BJ (cell line): ENCODE results near the gene SLC2A4. TPM values are rescaled to one million over a fixed set of nuclear protein-coding genes. Genes with fewer than 3 reads are reported as not detected.

Experiments used
- CTCF ChIA-PET: fragments of 350-600 bp; formaldehyde crosslinking; extraction: SDS; loops from one replicate; lab custom pipeline; 2021; ENCODE audit warnings: antibody characterized with exemption, inconsistent platforms; lab: Yijun Ruan, JAX
- POLR2A ChIA-PET: fragments of 300-600 bp; sonication (Branson Sonifier 250); formaldehyde crosslinking; extraction: SDS; loops from one replicate; lab custom pipeline; 2021; ENCODE audit warnings: antibody characterized with exemption; lab: Charles Lee
- DNase-seq: peaks from one replicate; pipeline ENCODE4 v3.0.0-alpha.2; 2011; ENCODE audit warnings: low read depth
- H3K27me3 ChIP-seq: 2 replicates; pipeline ENCODE4 v1.6.0; 2011; ENCODE audit warnings: low read length; ENCODE audit not compliant: control insufficient read depth, insufficient read depth
- H3K36me3 ChIP-seq: 2 replicates; pipeline ENCODE4 v1.5.1; 2011; ENCODE audit warnings: low read length; ENCODE audit not compliant: control insufficient read depth, insufficient read depth
- H3K4me3 ChIP-seq: 2 replicates; pipeline ENCODE4 v1.5.1; 2011; ENCODE audit warnings: low read depth, mild to moderate bottlenecking, control low read depth, low read length
- polyA plus RNA-seq: library from polyadenylated mRNA; depleted of rRNA; stranded (reverse); fragments of >200 nt; gene quantifications from 2 replicates; pipeline ENCODE4 v1.2.3, GENCODE V29; 2011
- TF ChIP-seq, protein P1 (sequence below): IDR thresholded peaks from 2 replicates; pipeline ENCODE4 v1.5.1; 2011; ENCODE audit warnings: low read depth, mild to moderate bottlenecking, control low read depth, inconsistent platforms, low read length, moderate library complexity; ENCODE audit not compliant: insufficient read depth

Gene SLC2A4
- polyA plus RNA-seq, 1 experiment, result 0.36 TPM

DNA sequence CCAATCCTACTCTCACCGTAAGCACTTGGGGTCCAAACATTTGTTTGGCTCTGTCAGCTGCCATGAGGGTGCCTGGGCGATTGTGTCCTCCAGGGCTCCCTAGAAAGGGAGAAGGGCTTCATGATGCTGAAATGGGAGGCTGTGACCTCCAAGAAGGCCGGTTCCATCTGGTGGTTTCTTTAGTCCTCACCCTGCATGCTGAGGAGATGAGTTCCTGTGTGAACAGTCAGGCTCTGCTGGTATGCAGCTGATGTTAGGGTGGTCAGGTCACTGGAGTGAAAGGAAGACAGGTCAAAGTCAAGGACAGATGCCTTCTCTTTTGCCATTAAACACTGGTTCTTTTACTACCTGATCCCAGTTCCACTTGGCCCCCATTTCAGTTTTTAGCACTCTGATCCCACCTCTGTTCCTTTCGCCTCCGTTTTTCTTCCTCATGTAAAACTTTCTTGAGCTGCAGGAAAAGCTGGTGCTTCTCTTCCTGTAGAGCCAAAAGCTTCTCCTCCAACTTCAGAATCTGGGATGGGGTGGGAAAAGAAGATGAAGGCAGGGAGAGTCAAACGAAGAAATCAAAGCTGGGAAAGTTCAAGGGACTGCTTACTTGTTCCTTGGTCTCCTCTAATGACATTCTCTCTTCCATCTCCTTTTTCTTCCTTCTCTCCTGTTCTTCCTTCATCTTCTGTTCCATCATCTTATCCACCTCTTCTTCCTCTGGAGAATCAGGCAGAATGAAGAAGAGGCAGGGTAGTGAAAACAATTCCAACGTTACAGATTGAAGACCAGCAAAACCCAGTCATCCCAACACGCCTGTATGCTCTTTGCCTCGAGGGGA lies 32.6 kb downstream of the SLC2A4 start:
- H3K36me3 ChIP-seq, result peaks cover 50% of the 10 kb centered on the region
- no peak for DNase-seq
- H3K4me3 ChIP-seq, result peak overlapping the region; percentile 91
- POLR2A ChIA-PET, result interaction anchor here (1.3 kb wide), 1 partner anchor 15 kb away, joined by 3 read pairs; the partner anchor contains the start of gene NEURL4
- CTCF ChIA-PET, result interaction anchor here (0.6 to 3.4 kb wide), 5 partner anchors 11 to 90 kb away, joined by 3 to 22 read pairs (median 4); no protein-coding TSS in a partner anchor
- no peaks in the 10 kb centered on the region for H3K27me3 ChIP-seq
- TF ChIP-seq, protein P1, sequence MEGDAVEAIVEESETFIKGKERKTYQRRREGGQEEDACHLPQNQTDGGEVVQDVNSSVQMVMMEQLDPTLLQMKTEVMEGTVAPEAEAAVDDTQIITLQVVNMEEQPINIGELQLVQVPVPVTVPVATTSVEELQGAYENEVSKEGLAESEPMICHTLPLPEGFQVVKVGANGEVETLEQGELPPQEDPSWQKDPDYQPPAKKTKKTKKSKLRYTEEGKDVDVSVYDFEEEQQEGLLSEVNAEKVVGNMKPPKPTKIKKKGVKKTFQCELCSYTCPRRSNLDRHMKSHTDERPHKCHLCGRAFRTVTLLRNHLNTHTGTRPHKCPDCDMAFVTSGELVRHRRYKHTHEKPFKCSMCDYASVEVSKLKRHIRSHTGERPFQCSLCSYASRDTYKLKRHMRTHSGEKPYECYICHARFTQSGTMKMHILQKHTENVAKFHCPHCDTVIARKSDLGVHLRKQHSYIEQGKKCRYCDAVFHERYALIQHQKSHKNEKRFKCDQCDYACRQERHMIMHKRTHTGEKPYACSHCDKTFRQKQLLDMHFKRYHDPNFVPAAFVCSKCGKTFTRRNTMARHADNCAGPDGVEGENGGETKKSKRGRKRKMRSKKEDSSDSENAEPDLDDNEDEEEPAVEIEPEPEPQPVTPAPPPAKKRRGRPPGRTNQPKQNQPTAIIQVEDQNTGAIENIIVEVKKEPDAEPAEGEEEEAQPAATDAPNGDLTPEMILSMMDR, result no peak

DNA sequence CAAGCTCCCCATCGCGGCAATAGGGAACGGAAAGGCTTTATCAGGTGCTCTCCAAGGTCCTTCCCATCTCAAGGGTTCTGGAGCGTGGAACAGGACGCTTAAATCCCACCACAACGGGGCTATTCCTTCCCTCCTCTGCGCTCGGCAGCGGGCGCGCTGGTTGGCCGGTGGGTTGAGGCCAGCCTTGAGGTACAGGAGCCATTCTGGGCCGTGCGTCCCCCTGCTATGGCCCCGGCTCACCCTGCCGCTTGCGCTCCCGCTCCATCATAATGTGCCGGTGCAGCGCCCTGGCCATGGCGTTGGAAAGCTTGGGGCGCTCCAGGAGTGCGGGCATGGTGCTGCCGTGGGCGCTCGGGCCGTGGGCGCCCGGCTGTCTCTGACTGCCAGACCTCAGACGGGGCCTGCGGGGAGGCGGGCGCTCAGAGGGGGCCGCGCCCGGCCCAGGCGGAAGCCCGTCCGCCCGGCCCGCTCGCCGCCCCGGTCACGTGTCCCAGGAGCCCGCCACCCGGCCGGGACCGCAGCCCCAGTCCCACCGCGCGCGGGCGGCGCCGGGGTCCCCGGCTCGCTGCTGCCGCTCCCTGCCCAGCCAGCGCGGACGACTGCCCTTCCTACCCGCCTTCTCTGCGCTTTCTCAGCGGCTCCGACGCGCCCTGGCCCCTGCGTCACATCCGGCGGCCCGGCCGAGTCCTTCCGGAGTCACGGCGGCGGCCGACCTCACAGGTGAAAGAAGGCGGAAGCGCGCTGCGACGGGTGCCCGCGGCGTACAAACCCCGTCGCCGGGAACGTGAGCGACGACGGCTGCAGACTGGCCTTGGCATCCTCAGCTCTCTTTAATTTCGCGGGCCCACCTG lies 33.4 kb downstream of the SLC2A4 start, which contains the start of gene GPS2:
Gene GPS2 (minus strand): TSS at position 642 of the 851 bp plus-strand sequence. CDS start 308 bp downstream, at position 334.
- CTCF ChIA-PET, result interaction anchor here (1.0 to 3.4 kb wide), 3 partner anchors 10 to 26 kb away, joined by 3 to 22 read pairs (median 4); no protein-coding TSS in a partner anchor
- H3K36me3 ChIP-seq, result peaks cover 46% of the 10 kb centered on the region
- TF ChIP-seq, protein P1, result no peak
- DNase-seq, result peak; percentile 20
- no peaks in the 10 kb centered on the region for H3K27me3 ChIP-seq
- POLR2A ChIA-PET, result interaction anchor here (0.6 to 1.3 kb wide), 2 partner anchors 14 to 141 kb away, joined by 3 to 9 read pairs; partner anchors contain the start of gene NEURL4
- H3K4me3 ChIP-seq, result peak within 1 kb of the TSS; percentile 91

DNA sequence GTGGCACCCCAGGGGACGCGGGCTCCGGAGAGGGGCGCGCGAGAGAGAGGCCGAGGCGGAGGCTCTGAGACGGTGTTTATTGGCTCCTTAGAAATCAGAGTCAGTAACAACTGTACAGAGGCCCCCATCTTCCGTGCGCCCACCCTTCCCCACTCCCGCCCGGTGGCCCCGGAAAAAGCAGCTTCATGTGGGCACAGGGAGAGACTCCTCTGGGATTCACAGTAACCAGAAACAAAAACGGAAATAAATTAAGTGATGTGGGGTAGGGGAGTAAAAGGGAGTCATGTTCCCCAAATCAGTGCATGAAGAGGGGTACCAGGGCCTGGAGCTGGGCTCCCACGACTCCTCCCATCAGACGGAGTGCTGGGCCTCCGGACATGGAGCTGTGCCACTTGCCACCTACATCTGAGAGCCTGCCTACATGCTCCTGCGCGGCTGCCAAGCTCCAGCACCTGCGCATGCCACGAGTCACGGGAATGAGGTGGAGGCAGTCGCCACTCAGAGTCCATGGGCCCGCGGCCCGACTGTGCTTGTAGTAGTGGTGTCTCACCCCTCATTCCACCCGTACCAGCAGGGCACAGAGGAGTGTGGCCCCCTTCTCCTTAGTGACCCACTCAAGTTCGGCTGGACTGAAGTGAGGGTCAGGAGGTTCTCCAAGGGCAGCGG lies 34.2 kb downstream of the SLC2A4 start:
- TF ChIP-seq, protein P1, result no peak
- peaks cover 46% of the 10 kb centered on the region for H3K36me3 ChIP-seq
- CTCF ChIA-PET, result interaction anchor here (1.3 kb wide), 1 partner anchor 25 kb away, joined by 4 read pairs; no protein-coding TSS in a partner anchor
- POLR2A ChIA-PET, result interaction anchor here (0.6 kb wide), 1 partner anchor 140 kb away, joined by 9 read pairs; no protein-coding TSS in a partner anchor
- H3K27me3 ChIP-seq, result no peaks in the 10 kb centered on the region
- H3K4me3 ChIP-seq, result peak overlapping the region; percentile 91
- DNase-seq, result no peak

- CTCF ChIA-PET, result interaction anchor here (0.6 to 1.7 kb wide), 3 partner anchors 12 to 46 kb away, joined by 3 to 5 read pairs (median 4); partner anchors contain the start of gene NEURL4
- TF ChIP-seq, protein P1, result no peak
- POLR2A ChIA-PET, result no interaction called here
- no peak for DNase-seq
- Histone ChIP-seq H3K36me3 (peaks cover 50% of the 10 kb centered on the region), H3K27me3 (no peaks in the 10 kb centered on the region), H3K4me3 (no peak overlapping the region)
Measured at GRCh38 chr17:7317161-7317803, 35.8 kb downstream of the SLC2A4 start.
